SK-N-SH (cell line): ENCODE data around the gene TMPRSS2.

ENCODE experiments used
- CTCF ChIP-seq: fragments of 200-600 bp; sonication (generic); IDR thresholded peaks from 2 replicates; pipeline ENCODE4 v1.6.1; 2017; ENCODE audit warnings: antibody characterized with exemption, mild to moderate bottlenecking, moderate library complexity
- EP300 ChIP-seq, 2 experiments: IDR thresholded peaks; 2 replicates each; pipeline versions ENCODE4 v1.4.0 to v1.6.1; 2012; ENCODE audit warnings: borderline replicate concordance in 1 of 2, low read depth in 1 of 2, low read length in 1 of 2
- GATA2 ChIP-seq: sonication (generic); formaldehyde crosslinking; IDR thresholded peaks from 2 replicates; pipeline ENCODE4 v1.5.0; 2020; ENCODE audit warnings: mild to moderate bottlenecking, missing genetic modification reagents
- NRF1 ChIP-seq: IDR thresholded peaks from 2 replicates; pipeline ENCODE4 v1.6.1; 2012; ENCODE audit warnings: low read depth, mild to moderate bottlenecking, low read length
- REST ChIP-seq: IDR thresholded peaks from 2 replicates; pipeline ENCODE4 v1.6.1; 2012; ENCODE audit warnings: mild to moderate bottlenecking, low read depth, low read length, moderate library complexity
- SIN3A ChIP-seq: IDR thresholded peaks from 2 replicates; pipeline ENCODE4 v1.6.1; 2012; ENCODE audit warnings: low read depth, mild to moderate bottlenecking, low read length, moderate library complexity, borderline replicate concordance
- YY1 ChIP-seq: IDR thresholded peaks from 2 replicates; pipeline ENCODE4 v1.4.0; 2012; ENCODE audit warnings: low read depth, mild to moderate bottlenecking

GRCh38 chr21:41439248-41439647 lies 68.7 kb downstream of the TMPRSS2 start:
- TF ChIP-seq CTCF: no peak
- TF ChIP-seq GATA2 (CRISPR knock-in tag): no peak
- TF ChIP-seq EP300 (IDR thresholded peaks at IDR 0.05; ENCODE audit: borderline replicate concordance in 1 of 2, low read depth in 1 of 2, low read length in 1 of 2): no peak
- no peak for TF ChIP-seq SIN3A
- TF ChIP-seq YY1: no peak
- TF ChIP-seq NRF1: no peak
- TF ChIP-seq REST: no peak
